K562 (cell line): ENCODE data around the gene GRAMD2B. TPM values are rescaled to one million over a fixed set of nuclear protein-coding genes. Genes with fewer than 3 reads are reported as not detected.
A peak's percentile ranks its signal among the peaks of the same experiment; 100 is the strongest.

Source experiments
- BDP1 ChIP-seq: IDR thresholded peaks from 3 replicates; pipeline ENCODE4 v1.6.1; 2011; ENCODE audit not compliant: insufficient read length, insufficient read depth
- CBX3 ChIP-seq, 2 experiments: IDR thresholded peaks; 1 replicate in 1 of 2; 2 replicates in 1 of 2; pipeline ENCODE4 v1.6.1; 2012; ENCODE audit warnings: inconsistent platforms in 2 of 2, low read length in 2 of 2, borderline replicate concordance in 1 of 2, control low read depth in 1 of 2
- FOXM1 ChIP-seq, 2 experiments: fragments of 450-650 bp in 1 of 2; sonication (generic) in 1 of 2; formaldehyde crosslinking in 1 of 2; IDR thresholded peaks; 2 replicates each; pipeline versions ENCODE4 v1.6.1 to v1.9.0; 2017 to 2022; ENCODE audit warnings: low read depth in 2 of 2, mild to moderate bottlenecking in 2 of 2, missing genetic modification reagents in 1 of 2, moderate library complexity in 1 of 2
- HDAC1 ChIP-seq, 2 experiments: fragments of 450-650 bp; IDR thresholded peaks; 2 replicates each; pipeline ENCODE4 v1.6.1; 2016 to 2017; ENCODE audit warnings: inconsistent platforms in 1 of 2, mild to moderate bottlenecking in 1 of 2, moderate library complexity in 1 of 2
- HLTF ChIP-seq: fragments of 450-650 bp; IDR thresholded peaks from 2 replicates; pipeline ENCODE4 v1.6.1; 2016
- ID3 ChIP-seq, 2 experiments: fragments of 250-450 bp in 1 of 2; fragments of 450-650 bp in 1 of 2; sonication (Bioruptor Pico) in 1 of 2; IDR thresholded peaks; 2 replicates each; pipeline versions ENCODE4 v1.6.1 to v1.8.0; 2016 to 2021; ENCODE audit warnings: mild to moderate bottlenecking in 2 of 2, moderate library complexity in 2 of 2, missing compliant biosample characterization in 1 of 2, missing genetic modification characterization in 1 of 2
- JUN ChIP-seq, 2 experiments: sonication (generic) in 1 of 2; formaldehyde crosslinking in 1 of 2; IDR thresholded peaks; 2 replicates each; pipeline versions ENCODE4 v1.6.1 to v1.8.0; 2012 to 2022; ENCODE audit warnings: borderline replicate concordance in 2 of 2, mild to moderate bottlenecking in 2 of 2, improper control_type of control experiment in 1 of 2, low read depth in 1 of 2, low read length in 1 of 2, missing genetic modification reagents in 1 of 2
- NFRKB ChIP-seq: fragments of 450-650 bp; IDR thresholded peaks from 2 replicates; pipeline ENCODE4 v1.6.1; 2016; ENCODE audit warnings: low read depth
- NUFIP1 ChIP-seq: fragments of 450-650 bp; IDR thresholded peaks from 2 replicates; pipeline ENCODE4 v1.6.1; 2018; ENCODE audit not compliant: partially characterized antibody
- PHF21A ChIP-seq: fragments of 450-650 bp; IDR thresholded peaks from 2 replicates; pipeline ENCODE4 v1.6.1; 2017; ENCODE audit warnings: low read depth, borderline replicate concordance
- POLR2AphosphoS2 ChIP-seq: IDR thresholded peaks from 2 replicates; pipeline ENCODE4 v1.6.1; 2012; ENCODE audit warnings: low read length, improper control_type of control experiment
- POLR2AphosphoS5 ChIP-seq: IDR thresholded peaks from 2 replicates; pipeline ENCODE4 v1.6.1; 2011; ENCODE audit warnings: mild to moderate bottlenecking, low read depth, low read length, moderate library complexity; ENCODE audit not compliant: control insufficient read depth, insufficient read depth
- RFX7 ChIP-seq: fragments of 250-450 bp; sonication (Bioruptor Pico); IDR thresholded peaks from 2 replicates; pipeline ENCODE4 v1.5.1; 2021; ENCODE audit warnings: mild to moderate bottlenecking
- YBX1 ChIP-seq: fragments of 450-650 bp; IDR thresholded peaks from 2 replicates; pipeline ENCODE4 v1.7.1; 2016; ENCODE audit warnings: mild to moderate bottlenecking
- ZHX1 ChIP-seq: fragments of 150-350 bp; conservative IDR thresholded peaks from 2 replicates; pipeline ENCODE4 v1.6.1; 2014; ENCODE audit warnings: low read length
- ZNF121 ChIP-seq: sonication (generic); formaldehyde crosslinking; conservative IDR thresholded peaks from 2 replicates; pipeline ENCODE4 v1.8.0; 2022; ENCODE audit warnings: missing genetic modification reagents
- ZNF311 ChIP-seq: fragments of 250-450 bp; sonication (Bioruptor Pico); IDR thresholded peaks from 2 replicates; pipeline ENCODE4 v1.4.0; 2020; ENCODE audit warnings: mild to moderate bottlenecking, moderate library complexity
- ZNF696 ChIP-seq: fragments of 250-450 bp; sonication (Bioruptor Pico); conservative IDR thresholded peaks from 2 replicates; pipeline ENCODE4 v1.4.0; 2020; ENCODE audit warnings: mild to moderate bottlenecking, moderate library complexity
- polyA plus RNA-seq, 8 experiments: library from polyadenylated mRNA; depleted of rRNA in 4 of 8; stranded (reverse) in 5 of 8; unstranded in 3 of 8; fragments of >200 nt; fragmentation: Nextera tagmentation in 2 of 8; fragmentation: Illumina TruSeq in 1 of 8; extraction: Ambion mirVana in 2 of 8; extraction: Trizol in 1 of 8; gene quantifications; 2 replicates each; pipeline versions ENCODE4 v1.2.1 to v1.2.3, GENCODE V29; 2011 to 2014; ENCODE audit warnings: inconsistent platforms in 1 of 8, missing spikeins in 1 of 8
- total RNA-seq, 7 experiments: library from RNA; depleted of rRNA in 6 of 7; stranded (reverse); fragments of >200 nt in 6 of 7; fragmentation: Illumina TruSeq in 2 of 7; extraction: Trizol in 2 of 7; gene quantifications; 2 replicates each; pipeline versions ENCODE4 v1.2.1 to v1.2.3, GENCODE V29; 2011 to 2021; ENCODE audit warnings: low replicate concordance in 1 of 7
- TF ChIP-seq, protein P1 (sequence below), 2 experiments: fragments of 450-650 bp; IDR thresholded peaks; 2 replicates each; pipeline ENCODE4 v1.6.1; 2018; ENCODE audit warnings: mild to moderate bottlenecking in 2 of 2, low read depth in 1 of 2; ENCODE audit not compliant: partially characterized antibody in 2 of 2

Gene GRAMD2B
- total and polyA plus RNA-seq, 9 of the 15 experiments (the other 6 are each of a cell fraction or from before 2014, with no cell fraction given): 0.32 to 4.2 (median 1.4) TPM

DNA sequence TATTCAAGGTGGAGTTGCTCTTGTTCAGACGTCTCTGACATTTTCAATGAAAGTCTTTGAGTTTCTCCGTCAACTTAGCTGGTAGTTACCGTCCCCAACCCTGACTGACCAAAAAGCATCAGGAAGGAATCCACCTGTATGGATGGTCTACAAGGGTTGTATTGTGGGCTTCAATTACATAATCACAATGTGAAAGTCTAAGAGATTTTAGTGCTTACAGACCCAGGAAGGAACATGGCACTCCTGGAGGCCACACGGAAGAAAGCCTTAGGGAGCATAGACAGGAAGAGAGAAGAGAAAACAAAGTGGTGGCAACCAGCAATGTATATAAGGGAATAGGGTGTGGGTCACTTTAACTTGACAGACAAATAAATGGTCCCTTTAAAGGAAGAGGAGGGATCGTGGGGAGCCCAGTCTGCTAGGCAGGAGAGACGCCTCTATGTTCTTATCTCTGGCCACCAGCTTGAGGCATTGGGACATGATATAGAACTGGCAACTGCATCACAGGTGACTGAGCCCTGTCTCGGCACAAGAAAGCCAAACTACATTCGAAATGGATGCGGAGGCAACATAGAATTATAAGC lies 91.4 kb downstream of the GRAMD2B start (continued):
- no peak for TF ChIP-seq ID3 (CRISPR knock-in tag; IDR thresholded peaks at IDR 0.05)
- peak; percentile 82 for TF ChIP-seq ID3 (tag; IDR thresholded peaks at IDR 0.05)
- TF ChIP-seq NFRKB: peak; percentile 91
- peak; percentile 68; the same call in 1 of the 2 replicates for TF ChIP-seq JUN (IDR thresholded peaks at IDR 0.05; ENCODE audit: borderline replicate concordance, low read depth, low read length)
- TF ChIP-seq JUN (CRISPR knock-in tag; IDR thresholded peaks at IDR 0.05; ENCODE audit: borderline replicate concordance): 0 out of 2 replicates have a peak, but pooled peaks have one; percentile 2
- TF ChIP-seq NUFIP1: no peak
- no peak for TF ChIP-seq BDP1
- TF ChIP-seq YBX1: no peak
- TF ChIP-seq ZNF696: no peak
- no peak for TF ChIP-seq ZHX1
- TF ChIP-seq HLTF: 0 out of 2 replicates have a peak, but pooled peaks have one; percentile 4
- TF ChIP-seq FOXM1 (IDR thresholded peaks at IDR 0.05; ENCODE audit: low read depth): peak; percentile 79
- TF ChIP-seq FOXM1 (CRISPR knock-in tag; IDR thresholded peaks at IDR 0.05; ENCODE audit: low read depth): no peak
- no peak for TF ChIP-seq ZNF121 (CRISPR knock-in tag)
- TF ChIP-seq, protein P1, sequence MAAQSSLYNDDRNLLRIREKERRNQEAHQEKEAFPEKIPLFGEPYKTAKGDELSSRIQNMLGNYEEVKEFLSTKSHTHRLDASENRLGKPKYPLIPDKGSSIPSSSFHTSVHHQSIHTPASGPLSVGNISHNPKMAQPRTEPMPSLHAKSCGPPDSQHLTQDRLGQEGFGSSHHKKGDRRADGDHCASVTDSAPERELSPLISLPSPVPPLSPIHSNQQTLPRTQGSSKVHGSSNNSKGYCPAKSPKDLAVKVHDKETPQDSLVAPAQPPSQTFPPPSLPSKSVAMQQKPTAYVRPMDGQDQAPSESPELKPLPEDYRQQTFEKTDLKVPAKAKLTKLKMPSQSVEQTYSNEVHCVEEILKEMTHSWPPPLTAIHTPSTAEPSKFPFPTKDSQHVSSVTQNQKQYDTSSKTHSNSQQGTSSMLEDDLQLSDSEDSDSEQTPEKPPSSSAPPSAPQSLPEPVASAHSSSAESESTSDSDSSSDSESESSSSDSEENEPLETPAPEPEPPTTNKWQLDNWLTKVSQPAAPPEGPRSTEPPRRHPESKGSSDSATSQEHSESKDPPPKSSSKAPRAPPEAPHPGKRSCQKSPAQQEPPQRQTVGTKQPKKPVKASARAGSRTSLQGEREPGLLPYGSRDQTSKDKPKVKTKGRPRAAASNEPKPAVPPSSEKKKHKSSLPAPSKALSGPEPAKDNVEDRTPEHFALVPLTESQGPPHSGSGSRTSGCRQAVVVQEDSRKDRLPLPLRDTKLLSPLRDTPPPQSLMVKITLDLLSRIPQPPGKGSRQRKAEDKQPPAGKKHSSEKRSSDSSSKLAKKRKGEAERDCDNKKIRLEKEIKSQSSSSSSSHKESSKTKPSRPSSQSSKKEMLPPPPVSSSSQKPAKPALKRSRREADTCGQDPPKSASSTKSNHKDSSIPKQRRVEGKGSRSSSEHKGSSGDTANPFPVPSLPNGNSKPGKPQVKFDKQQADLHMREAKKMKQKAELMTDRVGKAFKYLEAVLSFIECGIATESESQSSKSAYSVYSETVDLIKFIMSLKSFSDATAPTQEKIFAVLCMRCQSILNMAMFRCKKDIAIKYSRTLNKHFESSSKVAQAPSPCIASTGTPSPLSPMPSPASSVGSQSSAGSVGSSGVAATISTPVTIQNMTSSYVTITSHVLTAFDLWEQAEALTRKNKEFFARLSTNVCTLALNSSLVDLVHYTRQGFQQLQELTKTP (IDR thresholded peaks at IDR 0.05; ENCODE audit: low read depth in 1 of 2, partially characterized antibody in 2 of 2): peak in 1 of 2 experiments; percentile 55
- TF ChIP-seq CBX3 (IDR thresholded peaks at IDR 0.05; ENCODE audit: borderline replicate concordance in 1 of 2, low read length in 2 of 2): peak in 1 of 2 experiments; percentile 32; a peak in 1 of 3 replicates
- TF ChIP-seq HDAC1 (IDR thresholded peaks at IDR 0.05): peak in 1 of 2 experiments; percentile 38; a peak in 1 of 4 replicates
- TF ChIP-seq RFX7: no peak
- TF ChIP-seq ZNF311 (CRISPR knock-in tag): 0 out of 2 replicates have a peak, but pooled peaks have one; percentile 29
- no peak for TF ChIP-seq PHF21A
- no peak for TF ChIP-seq POLR2AphosphoS2
- peak; percentile 90 for TF ChIP-seq POLR2AphosphoS5
